VCaP (cell line): ENCODE results near the gene TGM6.

Experiments
- H3K27ac ChIP-seq: fragments of 450-650 bp; 2 replicates; pipeline ENCODE4 v1.5.1; 2017
- TF ChIP-seq, protein P1 (sequence below): fragments of 450-650 bp; conservative IDR thresholded peaks from 2 replicates; pipeline ENCODE4 v1.5.1; 2017; ENCODE audit warnings: mild to moderate bottlenecking, moderate library complexity

TGM6 gene

DNA sequence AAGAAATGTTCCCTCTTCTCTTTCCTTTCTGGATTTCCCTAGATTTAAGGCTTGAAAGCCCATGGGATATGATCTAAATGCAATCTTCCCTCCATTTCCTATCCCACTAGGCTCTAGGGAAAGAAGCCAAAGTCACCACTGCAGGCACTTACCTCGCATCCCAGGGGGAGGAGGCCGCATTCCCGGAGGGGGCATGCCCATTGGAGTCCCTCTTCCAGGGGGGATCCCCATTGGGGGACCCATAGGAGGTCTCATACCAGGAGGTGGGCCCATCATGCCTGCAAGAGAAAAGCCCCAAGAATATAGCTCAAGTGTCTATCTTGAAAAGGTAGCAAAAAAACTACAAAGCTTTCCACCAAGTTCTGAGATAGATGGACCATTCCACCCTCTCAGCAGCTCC, 81.8 kb downstream of the TGM6 start:
- TF ChIP-seq, protein P1, sequence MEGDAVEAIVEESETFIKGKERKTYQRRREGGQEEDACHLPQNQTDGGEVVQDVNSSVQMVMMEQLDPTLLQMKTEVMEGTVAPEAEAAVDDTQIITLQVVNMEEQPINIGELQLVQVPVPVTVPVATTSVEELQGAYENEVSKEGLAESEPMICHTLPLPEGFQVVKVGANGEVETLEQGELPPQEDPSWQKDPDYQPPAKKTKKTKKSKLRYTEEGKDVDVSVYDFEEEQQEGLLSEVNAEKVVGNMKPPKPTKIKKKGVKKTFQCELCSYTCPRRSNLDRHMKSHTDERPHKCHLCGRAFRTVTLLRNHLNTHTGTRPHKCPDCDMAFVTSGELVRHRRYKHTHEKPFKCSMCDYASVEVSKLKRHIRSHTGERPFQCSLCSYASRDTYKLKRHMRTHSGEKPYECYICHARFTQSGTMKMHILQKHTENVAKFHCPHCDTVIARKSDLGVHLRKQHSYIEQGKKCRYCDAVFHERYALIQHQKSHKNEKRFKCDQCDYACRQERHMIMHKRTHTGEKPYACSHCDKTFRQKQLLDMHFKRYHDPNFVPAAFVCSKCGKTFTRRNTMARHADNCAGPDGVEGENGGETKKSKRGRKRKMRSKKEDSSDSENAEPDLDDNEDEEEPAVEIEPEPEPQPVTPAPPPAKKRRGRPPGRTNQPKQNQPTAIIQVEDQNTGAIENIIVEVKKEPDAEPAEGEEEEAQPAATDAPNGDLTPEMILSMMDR: no peak
- H3K27ac ChIP-seq: no peak overlapping the region

DNA sequence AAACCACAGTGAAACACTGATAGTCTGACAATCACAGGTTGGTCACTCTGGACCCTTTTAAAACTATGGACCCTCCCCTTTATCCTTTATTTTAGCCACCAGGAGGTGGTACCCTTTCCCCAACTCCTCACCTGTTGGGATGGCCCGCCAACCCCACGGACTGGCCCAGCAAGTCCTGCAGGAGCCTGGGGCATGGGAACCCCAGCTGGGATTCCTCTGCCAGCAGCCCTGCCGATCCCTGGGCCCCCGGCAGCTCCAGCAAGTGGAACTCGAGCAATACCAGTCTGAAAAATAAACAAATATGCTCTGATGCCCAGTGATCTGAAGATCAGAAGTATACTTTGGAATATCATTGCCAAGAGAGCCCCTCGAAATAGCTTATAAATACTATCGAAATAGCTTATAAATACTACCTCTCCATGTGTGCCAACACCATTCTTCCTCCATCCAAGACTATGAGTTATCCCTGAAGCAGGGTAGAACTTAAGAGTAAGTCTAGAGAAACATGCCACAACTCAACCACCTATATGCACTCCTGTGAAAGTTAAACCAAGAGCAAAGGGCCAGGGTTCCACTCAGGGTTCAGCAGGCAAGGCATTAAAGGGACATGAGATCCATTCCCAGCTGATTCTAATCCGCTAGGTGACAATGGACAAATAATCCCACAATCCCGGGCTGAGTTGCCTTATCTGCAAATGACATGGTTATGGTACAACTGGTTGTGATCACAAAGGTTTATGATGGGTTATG, 83.1 kb downstream of the TGM6 start:
- TF ChIP-seq, protein P1: no peak
- H3K27ac ChIP-seq: no peak overlapping the region

DNA sequence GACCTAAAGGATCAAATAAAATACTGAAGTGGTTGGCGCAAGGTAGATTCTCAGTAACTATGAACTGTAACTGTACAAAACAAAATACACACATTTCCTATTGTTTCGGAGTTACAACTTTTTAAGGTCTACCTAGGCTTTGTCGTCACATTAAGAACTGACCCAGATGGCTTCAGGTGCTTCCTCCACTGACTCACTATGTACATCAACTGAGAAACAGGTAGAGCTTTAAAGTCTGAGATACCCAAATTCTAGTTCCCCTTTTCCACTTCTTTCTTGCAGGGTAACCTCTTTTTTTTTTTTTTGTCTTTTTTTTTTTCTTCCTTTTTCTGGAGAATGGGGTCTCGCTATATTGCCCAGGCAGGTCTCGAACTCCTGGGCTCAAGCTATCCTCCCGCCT, 84.4 kb downstream of the TGM6 start:
- TF ChIP-seq, protein P1: no peak
- H3K27ac ChIP-seq: no peak overlapping the region

DNA sequence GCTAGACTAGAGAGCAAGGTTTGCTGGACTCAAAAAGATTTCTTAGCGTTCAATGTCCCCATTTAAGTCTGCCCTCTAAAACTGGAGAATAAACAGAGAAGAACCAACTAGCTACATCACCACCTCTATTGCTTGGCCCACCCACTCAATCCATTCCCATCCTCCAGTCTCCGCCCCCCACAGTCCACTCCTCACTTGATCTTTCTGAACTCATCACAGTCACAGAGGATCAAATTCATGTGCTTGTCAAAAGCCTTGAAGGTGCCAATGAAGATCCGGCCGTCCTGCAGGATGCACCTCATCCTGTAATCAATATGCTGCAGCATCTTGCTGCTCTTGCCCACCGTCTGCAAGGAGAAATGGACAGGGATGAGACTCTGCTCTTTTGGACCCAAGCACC, 86.7 kb downstream of the TGM6 start:
- H3K27ac ChIP-seq: no peak overlapping the region
- TF ChIP-seq, protein P1: no peak

DNA sequence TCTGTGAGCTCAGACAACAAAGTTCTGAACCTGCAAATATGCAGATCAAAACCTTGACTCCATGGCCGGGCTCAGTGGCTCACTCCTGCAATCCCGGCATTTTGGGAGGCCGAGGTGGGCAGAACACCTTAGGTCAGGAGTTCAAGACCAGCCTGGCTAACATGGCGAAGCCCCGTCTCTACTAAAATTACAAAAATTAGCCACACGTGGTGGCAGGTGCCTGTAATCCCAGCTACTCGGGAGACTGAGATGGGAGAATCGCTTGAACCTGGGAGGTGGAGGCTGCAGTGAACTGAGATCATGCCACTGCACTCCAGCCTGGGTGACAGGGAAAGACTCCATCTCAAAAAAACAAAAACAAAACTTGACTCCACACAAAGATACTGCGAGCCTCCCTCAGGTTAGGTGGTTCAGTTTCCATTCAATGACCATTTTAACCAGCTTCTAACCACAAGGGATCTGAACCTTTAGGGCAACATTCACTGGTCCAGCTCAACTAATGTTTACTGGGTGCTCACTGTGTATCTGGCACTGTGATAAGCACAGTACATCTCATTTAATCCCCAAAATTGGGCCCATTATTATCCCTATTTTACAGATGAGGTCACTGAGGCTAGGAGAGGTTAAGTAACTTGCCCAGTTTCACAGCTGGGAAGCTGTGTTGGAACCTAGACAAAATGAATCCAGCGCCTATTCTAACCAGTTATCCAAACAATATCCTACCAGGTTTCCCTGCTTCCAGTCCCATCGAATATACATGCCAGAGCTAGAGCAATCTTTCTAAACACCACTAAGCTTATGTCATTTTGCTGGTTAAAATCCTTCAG, 88.1 kb downstream of the TGM6 start:
- TF ChIP-seq, protein P1: no peak
- peak overlapping the region; percentile 94; the same call in 1 of the 2 replicates for H3K27ac ChIP-seq

DNA sequence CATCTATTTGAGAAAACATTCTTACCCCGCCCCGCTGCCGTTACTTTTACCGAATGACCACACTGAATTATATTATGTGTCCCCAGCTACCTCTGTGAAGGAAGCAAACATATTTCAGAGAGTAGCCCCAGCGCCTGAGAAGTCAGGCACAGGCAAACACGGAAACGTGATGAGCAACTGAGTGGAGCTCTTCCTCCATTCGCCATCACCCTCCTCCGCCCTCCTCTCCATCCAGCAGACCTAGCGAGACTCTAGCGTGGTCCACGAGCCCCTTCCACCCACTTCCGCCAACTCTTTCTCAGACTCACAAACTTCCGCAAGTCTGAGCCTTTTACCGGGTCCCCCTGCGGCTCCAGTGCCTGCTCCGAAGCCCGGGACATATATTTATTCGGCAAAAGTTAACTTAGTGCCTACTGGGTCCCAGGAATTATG, 89.3 kb downstream of the TGM6 start:
- peak overlapping the region; percentile 94 for H3K27ac ChIP-seq
- TF ChIP-seq, protein P1: no peak

DNA sequence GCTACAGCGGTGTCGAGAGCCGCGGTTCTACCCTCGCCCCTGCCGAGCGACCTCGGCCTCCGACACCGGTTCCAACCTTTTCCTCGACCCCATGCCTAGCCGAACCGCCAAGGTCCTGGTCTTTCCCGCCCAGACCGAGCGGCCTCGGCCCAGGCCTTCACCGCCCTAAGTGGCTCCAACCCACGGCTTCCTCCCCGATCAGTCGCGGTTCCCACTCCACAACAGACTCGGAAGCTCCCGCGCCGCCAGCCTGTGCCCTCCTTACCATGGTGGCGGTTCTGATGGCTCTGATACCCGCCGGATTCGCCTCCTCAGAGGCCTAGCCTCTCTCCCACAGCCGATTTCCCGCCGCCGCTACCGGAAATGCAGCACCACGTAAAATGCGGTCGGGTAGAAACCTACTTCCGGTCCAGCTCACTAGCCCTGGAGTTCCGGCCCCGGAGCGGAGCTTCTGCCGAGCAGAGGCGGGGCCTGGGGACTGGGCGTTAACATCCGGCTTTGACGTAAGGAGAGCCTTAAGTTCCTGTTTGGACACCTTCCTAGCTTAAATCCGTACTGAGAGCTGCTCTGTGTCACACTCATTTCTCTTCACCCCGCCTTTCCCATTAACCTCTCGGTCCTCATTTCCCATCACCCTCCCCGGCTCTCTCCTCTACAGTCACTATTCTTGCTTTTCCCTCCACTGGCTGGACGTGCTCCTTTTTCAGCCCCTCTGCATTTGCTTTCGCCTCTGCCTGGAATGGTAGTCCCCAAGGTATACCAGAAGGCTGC, 89.9 kb downstream of the TGM6 start, which contains the start of gene SNRPB:
Gene SNRPB (minus strand): TSS at position 367 of the 771 bp plus-strand sequence. CDS start 99 bp downstream, at position 268.
- TF ChIP-seq, protein P1: no peak
- H3K27ac ChIP-seq: peak within 1 kb of the TSS; percentile 94
